ENCODE results near the gene WDR45B.
"Not testable (repeated sequence)": the region's sequence is repeated elsewhere in the genome, so short reads cannot be mapped to it uniquely, and the experiment has no call there.

The WDR45B gene

GRCh38 chr17:82586576-82587233, 61.5 kb downstream of the WDR45B start:
- DNase-seq (ENCODE audit: low read depth in 1 of 2, low spot score in 1 of 2): no peak

- DNase-seq (ENCODE audit: low read depth in 1 of 2, low spot score in 1 of 2): not testable (repeated sequence)
Measured at GRCh38 chr17:82585935-82586575, 62.2 kb downstream of the WDR45B start.

- no peak for DNase-seq (ENCODE audit: low read depth in 1 of 2, low spot score in 1 of 2)
Measured at GRCh38 chr17:82583720-82584234, 64.5 kb downstream of the WDR45B start.

GRCh38 chr17:82582709-82583108, 65.5 kb downstream of the WDR45B start:
- no peak for DNase-seq (ENCODE audit: low read depth in 1 of 2, low spot score in 1 of 2)

- no peak for DNase-seq (ENCODE audit: low read depth in 1 of 2, low spot score in 1 of 2)
Measured at GRCh38 chr17:82582213-82582612, 66.0 kb downstream of the WDR45B start.

GRCh38 chr17:82579969-82580368, 68.3 kb downstream of the WDR45B start:
- DNase-seq (ENCODE audit: low read depth in 1 of 2, low spot score in 1 of 2): not testable (repeated sequence)

GRCh38 chr17:82577300-82577699, 70.9 kb downstream of the WDR45B start:
- DNase-seq (ENCODE audit: low read depth in 1 of 2, low spot score in 1 of 2): no peak

GRCh38 chr17:82575581-82576221, 72.5 kb downstream of the WDR45B start:
- DNase-seq (ENCODE audit: low read depth in 1 of 2, low spot score in 1 of 2): not testable (repeated sequence)

GRCh38 chr17:82574041-82574440, 74.2 kb downstream of the WDR45B start:
- DNase-seq (ENCODE audit: low read depth in 1 of 2, low spot score in 1 of 2): no peak

GRCh38 chr17:82571855-82572254, 76.4 kb downstream of the WDR45B start:
- DNase-seq (ENCODE audit: low read depth in 1 of 2, low spot score in 1 of 2): no peak

GRCh38 chr17:82570277-82570676, 78.0 kb downstream of the WDR45B start:
- no peak for DNase-seq (ENCODE audit: low read depth in 1 of 2, low spot score in 1 of 2)

GRCh38 chr17:82569621-82570020, 78.6 kb downstream of the WDR45B start:
- DNase-seq (ENCODE audit: low read depth in 1 of 2, low spot score in 1 of 2): no peak

GRCh38 chr17:82568997-82569393, 79.2 kb downstream of the WDR45B start:
- no peak for DNase-seq (ENCODE audit: low read depth in 1 of 2, low spot score in 1 of 2)

GRCh38 chr17:82567286-82567685, 81.0 kb downstream of the WDR45B start:
- DNase-seq (ENCODE audit: low read depth in 1 of 2, low spot score in 1 of 2): no peak

GRCh38 chr17:82566129-82566960, 81.9 kb downstream of the WDR45B start:
- no peak for DNase-seq (ENCODE audit: low read depth in 1 of 2, low spot score in 1 of 2)

GRCh38 chr17:82565551-82565950, 82.7 kb downstream of the WDR45B start:
- DNase-seq (ENCODE audit: low read depth in 1 of 2, low spot score in 1 of 2): no peak

All from activated CD4-positive, alpha-beta T cell treated with anti-CD3 and anti-CD28 coated beads, Interleukin-2, amount 50 U/mL, for 24 hours (primary cell).